HG02610 (cell line): Measurements from ENCODE around the gene RPSA.
"Not testable (repeated sequence)": the region's sequence is repeated elsewhere in the genome, so short reads cannot be mapped to it uniquely, and the experiment has no call there.

Source experiments
- ATAC-seq: cut with Tn5 transposase; IDR thresholded peaks from one replicate; pipeline ENCODE4 v1.9.1; 2021; ENCODE audit warnings: mild to moderate bottlenecking, moderate library complexity; ENCODE audit not compliant: unreplicated experiment

The RPSA gene

GRCh38 chr3:39388153-39388552 lies 18.4 kb upstream of the RPSA start:
- no peak for ATAC-seq

DNA sequence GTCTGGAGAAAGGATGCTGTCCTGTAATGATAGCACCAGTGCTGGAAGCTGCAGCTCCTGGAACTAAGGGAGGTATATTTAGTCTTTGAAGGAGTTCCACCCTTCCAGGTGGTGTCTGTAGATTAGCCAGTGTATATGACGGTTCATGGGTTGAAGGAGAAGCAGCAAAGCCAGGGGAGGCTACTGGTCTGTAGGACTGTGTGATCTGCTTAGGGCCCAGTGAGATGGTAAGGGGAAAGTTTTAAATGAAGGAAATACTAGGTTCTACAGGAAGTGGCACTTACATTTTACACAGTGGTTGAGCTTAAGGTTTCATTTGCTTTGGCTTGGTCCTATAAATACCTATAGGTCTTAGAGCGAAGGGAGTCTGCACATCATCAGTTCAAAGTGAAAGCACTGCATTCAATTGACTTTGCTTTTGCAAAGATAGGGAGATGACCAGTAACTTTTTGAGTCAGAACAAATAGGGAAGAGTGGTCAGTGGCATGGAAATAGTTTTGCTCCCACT lies 17.7 kb upstream of the RPSA start:
- peak; percentile 77 for ATAC-seq

DNA sequence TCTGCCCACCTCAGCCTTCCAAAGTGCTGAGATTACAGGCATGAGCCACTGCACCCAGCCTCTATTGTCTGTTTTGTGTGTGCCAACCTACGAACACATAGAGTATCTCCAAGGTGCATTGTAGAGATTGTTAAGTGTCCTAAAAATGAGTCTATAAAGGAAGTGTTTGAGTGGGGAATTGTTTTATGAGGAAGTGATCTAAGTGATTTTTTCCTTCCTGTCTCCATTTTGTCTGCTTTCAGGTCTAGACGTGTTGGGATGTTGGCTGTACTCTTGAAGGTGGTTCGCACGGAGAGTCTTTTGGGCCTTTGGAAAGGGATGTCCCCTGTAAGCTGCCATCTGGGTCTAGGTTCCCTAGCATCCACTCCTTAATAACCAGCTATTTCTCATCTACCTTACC lies 16.3 kb upstream of the RPSA start:
- no peak for ATAC-seq

DNA sequence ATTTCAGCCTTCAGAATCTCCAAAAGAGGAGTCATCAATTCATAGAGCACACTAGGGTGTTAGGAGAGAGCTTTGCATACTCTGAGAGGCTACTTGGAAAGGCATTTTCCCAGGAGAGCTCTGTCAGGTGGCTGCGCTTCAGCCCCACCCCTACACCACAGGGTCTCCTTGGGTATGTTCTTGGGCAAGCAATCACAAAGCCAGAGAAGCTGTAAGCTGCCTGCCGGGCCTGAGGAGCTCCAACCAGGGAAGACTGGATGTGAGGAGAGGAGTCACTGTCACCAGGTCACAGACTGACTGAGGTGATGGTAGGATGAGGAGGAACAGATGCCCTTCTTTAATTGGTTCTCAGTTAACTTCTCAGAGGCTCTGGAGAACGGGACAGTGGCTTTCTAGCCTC lies 9.8 kb upstream of the RPSA start:
- no peak for ATAC-seq

DNA sequence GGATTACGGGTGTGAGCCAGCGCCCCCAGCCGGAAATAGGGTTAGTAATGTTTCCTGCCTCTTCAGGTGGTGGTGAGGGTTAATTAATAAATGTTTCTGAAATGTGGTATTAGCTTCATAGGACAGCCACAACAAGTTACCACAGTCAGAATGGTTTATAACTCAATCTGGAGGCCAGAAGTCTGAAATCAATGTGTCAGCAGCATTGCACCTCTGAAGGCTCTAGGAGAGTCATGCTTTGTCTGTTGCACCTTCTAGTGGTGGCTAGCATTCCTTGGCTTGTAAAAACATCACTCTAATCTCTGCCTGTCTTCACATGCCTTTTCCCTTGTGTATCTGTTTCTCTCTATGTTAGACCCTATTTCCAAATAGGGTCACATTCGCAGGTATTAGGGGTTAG lies 7.8 kb upstream of the RPSA start:
- ATAC-seq: no peak

DNA sequence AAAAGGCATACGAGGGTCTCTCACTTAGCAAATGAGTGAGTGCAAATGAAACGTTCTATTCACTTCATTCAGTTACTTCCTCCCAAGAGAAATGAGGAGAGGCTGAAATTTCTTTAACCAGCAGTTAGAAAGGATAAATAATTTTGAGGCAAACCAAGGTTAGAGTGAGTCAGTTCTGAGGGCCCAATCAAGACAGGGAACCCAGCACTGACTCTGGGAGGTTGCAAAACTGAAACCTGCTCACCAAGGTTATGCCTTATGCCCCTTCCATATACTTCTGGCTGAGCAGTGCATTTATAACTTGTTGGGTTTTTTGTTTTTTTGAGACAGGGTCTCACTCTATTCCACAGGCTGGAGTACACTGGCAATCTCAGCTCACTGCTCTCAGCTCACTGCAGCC lies 4.5 kb upstream of the RPSA start:
- ATAC-seq: no peak

DNA sequence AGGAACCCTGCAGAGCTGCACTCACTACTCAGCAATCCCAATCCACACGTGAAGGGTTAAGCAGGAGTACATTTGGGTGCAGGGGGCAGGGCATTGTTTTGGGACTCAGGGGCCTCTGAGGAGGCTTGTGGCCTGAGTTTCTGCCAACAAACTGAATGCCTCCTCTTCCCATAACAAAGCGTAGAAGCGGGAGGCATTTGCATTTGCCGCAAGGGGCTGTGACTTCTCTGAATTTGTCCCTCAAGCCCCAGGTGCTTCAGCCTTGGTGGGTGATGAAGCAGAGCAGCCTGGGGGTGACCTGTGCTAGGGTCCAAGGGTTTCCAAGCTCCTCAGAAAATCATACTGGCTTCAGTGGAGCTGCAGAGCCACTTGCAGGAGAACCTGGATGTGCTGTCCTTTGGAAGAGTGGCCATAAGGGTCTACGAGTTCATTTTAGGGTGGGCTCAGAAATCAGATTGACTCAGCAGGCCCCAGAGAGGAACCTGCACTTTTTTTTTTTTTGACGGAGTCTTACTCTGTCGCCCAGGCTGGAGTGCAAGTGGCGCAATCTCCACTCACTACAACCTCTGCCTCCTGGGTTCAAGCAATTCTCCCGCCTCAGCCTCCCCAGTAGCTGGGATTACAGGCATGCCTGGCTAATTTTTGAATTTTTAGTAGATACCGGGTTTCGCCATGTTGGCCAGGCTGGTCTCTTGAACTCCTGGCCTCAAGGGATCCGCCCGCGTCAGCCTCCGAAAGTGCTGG lies 1.4 kb upstream of the RPSA start:
- no peak for ATAC-seq

DNA sequence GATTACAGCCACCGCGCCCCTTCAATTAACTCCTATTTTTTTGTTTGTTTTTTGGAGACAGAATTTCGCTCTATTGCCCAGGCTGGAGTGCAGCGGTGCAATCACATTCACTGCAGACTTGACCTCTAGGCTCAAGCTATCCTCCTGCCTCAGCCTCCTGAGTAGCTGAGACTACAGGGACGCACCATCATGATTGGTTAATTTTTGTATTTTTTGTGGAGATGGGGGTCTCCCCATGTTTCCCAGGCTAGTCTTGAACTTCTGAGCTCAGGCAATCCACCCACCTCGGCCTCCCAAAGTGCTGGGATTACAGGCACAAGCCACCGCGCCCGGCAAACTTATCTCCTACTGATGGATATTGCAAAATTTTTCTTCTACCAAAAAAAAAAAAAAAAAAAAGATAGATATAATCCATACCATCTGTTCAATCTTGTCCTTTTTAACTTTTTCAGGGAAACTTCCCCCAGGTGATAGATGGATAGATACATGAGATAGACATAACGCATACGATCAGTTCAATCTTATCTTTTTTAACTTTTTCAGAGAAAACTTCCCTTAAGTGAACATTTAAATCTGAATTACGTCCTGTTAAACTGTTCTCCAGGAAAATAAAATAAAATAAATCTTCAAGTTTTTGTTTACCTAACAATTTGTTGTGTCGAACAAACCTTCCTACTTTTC lies 693 bp upstream of the RPSA start:
- no peak for ATAC-seq

DNA sequence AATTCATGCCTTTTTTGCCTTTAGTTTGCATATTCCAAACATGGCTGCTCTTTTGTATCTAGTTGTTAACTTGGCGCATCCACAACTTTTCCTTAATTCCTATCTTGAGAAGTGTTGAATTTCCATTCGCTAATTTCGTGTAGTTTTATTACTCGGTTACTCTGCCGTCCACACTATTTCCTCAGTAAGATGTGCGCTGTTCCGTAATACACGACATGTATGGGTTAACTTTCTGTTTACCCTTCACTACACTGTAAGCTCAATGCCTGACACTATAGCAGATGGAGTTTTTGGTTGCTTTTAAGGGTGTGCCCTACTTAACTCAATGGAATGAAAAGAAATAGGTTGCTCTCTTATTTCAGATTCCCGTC lies 724 bp downstream of the RPSA start:
- no peak for ATAC-seq

DNA sequence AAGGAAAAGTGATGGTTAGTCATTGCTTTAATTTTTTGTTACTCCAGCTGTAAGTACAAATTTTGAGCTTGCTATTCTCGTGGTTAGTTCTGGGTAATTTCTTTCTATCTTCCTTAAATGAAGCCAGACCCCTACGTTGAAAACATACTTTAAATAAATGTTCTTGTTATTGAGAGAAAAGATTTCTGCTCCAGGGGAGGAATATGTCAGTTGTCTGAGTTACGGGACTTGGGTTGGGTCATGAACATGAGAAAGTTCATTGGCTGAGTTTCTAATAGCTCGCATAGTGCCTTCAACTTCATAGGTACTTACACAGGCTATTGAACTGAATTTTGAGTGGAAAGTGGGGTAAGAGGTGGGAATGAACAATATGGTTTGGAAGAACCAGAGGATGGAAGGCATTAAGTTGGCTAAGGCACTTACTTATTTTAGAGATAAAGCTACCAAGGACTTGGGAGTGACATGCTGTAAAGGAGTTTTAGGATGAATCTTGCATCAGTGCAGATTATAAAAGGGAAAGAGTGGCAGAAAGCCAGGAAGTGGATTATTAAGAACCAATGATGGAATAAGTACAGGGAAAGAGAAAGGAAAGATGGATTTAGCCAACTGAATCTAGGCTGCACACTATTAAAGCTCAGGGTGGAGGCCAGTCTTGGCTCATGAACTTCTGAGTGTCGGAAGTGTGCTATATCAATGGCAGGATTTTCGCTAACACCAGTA lies 1.4 kb downstream of the RPSA start:
- ATAC-seq: no peak

DNA sequence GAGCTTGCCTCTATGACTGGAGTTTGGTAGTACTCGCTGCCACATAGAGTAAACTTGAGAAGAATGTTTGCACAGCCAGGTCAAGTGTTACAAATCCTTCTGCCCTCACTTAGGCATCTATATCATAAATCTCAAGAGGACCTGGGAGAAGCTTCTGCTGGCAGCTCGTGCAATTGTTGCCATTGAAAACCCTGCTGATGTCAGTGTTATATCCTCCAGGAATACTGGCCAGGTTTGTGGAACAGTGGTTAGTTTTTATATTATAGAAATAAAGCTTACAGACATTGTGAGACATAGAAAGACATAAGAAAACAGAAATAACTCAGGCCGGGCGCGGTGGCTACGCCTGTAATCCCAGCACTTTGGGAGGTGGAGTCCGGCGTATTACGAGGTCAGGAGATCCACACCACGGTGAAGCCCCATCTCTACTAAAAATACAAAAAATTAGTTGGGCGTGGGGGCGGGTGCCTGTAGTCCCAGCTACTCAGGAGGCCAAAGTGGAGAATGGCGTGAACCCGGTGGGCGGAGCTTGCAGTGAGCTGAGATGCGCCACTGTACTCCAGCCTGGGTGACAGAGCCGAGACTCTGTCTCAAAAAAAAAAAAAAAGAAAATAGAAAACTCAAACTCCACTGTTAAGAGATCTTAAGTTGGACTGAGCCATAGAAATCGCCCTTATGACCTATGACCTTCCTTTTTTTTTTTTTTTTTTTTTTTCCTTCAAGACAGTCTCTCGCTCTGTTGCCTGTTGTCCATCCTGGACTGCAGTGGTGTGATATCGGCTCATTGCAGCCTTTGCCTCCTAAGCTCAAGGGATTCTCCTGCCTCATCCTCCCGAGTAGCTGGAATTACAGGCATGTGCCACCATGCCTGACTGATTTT lies 2.2 kb downstream of the RPSA start:
- ATAC-seq: no peak

- no peak for ATAC-seq
Measured at GRCh38 chr3:39409514-39410136, 3.1 kb downstream of the RPSA start.

DNA sequence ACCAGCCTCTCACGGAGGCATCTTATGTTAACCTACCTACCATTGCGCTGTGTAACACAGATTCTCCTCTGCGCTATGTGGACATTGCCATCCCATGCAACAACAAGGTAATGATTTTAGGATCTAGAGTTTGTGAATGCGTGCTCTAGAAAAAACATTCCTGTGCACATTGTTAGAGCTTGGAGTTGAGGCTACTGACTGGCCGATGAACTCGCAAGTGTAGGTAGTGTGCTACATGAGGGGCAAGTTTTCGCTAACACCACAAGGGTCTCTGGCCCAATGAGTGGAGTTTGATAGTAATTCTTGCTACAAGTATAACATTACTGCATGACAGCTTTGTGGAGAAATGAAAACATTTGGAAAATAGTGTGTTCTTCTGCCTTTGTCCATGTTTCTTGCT lies 4.4 kb downstream of the RPSA start:
- no peak for ATAC-seq

- ATAC-seq: no peak
Measured at GRCh38 chr3:39412668-39413260, 6.2 kb downstream of the RPSA start.

GRCh38 chr3:39413691-39414420 lies 7.3 kb downstream of the RPSA start:
- no peak for ATAC-seq

GRCh38 chr3:39414421-39414907 lies 7.9 kb downstream of the RPSA start:
- ATAC-seq: no peak

- ATAC-seq: not testable (repeated sequence)
Measured at GRCh38 chr3:39415302-39415701, 8.8 kb downstream of the RPSA start.

DNA sequence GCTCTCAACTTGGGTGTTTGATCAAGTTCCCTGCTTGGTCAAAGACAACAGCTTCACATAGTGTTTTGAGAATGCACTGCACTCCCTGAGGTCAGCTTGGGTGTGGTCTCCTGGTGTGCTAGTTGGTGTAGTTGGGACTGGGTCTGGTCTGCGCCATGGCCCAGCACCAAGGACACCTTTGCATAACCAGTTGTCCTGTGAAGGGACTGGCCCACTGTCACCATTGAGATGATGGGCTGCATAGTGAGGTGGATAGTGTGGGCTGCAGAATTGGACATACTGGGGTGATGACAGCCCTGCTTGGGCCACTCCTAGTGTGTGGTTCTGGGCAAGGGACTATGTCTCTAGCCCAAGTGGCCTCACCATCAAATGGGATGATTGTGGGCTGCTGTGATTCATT lies 9.5 kb downstream of the RPSA start:
- ATAC-seq: no peak

- ATAC-seq: not testable (repeated sequence)
Measured at GRCh38 chr3:39416998-39417397, 10.5 kb downstream of the RPSA start.
